GM21723 (cell line): ENCODE measurements around the gene COQ3.
"Not testable (repeated sequence)": the region's sequence is repeated elsewhere in the genome, so short reads cannot be mapped to it uniquely, and the experiment has no call there.

Experiments used
- ATAC-seq: cut with Tn5 transposase; IDR thresholded peaks from one replicate; pipeline ENCODE4 v1.9.1; 2021; ENCODE audit warnings: mild to moderate bottlenecking, moderate library complexity; ENCODE audit not compliant: unreplicated experiment

The COQ3 gene

DNA sequence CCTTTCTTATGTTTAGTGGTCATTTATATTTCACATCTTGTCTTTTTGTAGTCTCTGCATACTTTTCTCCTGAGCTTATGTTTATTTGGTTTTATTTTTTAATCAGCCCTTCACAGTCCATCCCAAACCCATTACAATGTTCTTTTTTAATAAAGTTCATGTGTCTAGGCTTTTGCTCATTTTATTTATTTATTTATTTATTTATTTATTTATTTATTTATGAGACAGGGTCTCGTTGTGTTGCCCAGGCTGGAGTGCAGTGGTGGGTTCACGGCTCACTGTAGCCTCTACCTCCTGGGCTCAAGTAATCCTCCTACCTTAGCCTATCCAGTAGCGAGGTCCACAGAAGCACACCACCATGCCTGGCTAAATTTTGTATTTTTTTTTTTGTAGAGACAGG, 3.1 kb downstream of the COQ3 start:
- no peak for ATAC-seq

DNA sequence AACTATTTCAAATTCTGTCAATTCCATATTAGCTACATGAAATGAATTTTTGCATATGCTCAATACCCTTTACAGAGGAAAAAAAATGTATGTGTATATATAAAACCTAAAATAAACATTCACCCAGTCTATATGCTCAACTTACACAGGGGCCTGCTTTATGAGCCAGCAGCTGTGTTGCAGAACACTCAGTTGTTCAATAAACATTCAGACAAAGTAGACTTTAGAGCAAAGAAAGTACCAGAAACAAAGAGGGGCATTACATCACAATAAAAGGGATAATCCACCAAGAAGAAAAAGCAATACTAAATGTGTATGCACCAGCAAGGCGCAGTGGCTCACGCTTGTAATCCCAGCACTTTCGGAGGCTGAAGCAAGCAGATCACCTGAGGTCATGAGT, 9.5 kb downstream of the COQ3 start:
- no peak for ATAC-seq

DNA sequence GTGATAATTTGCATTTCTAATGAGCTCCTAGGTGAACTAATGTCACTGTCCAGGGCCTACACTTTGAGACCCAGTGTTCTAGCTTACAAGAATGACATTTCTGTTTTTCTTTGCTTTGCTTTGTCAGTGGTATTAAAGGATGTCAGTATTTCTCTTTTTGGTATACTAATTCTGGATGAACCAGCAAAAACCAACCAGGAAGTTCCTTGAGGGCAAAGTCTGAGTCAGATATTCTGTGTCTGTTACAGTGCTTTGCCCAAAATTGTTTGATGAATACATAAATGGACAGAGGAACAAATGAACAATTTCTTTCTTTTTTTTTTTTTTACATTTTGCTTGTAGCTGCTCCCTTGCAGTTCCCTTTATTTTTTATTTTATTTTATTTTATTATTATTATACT, 15.4 kb downstream of the COQ3 start:
- ATAC-seq = no peak

DNA sequence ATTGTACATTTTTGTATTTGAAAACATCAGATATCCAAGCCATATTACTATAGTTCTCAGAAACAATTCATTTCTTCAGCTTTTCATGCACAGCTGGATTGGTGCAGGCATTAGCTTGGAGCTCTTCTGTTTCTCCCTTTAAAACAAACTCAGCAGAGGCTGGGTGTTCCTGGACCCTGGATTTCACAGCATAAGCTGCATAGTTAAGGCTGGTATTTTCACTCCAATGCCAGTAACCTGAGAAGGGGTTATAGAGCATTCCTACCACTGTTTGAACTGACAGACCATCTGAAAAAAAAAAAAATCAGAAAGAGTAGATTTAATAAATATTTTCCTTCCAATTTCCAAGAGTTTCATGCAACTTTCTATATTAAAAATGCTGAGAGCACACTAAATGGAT, 24.5 kb downstream of the COQ3 start:
- ATAC-seq = no peak

DNA sequence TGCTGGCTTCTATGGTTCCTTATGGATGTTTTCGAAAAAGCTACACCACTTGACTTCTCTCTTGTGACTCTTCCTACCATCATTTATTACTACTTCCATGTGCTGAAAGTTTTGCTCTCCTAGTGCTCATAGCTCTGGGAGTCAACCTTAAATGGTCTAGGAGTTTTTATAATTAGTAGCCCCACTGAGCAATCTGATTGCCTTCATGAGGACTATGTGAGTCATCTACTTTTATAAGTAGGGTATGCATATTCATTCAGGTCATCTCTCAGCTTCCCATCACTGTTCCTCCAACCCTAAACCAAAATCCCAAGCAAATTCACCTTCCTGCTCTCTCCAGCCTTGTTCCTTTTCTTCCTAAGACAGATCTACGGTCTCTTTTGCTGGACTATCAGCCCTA, 27.1 kb downstream of the COQ3 start:
- ATAC-seq = no peak

DNA sequence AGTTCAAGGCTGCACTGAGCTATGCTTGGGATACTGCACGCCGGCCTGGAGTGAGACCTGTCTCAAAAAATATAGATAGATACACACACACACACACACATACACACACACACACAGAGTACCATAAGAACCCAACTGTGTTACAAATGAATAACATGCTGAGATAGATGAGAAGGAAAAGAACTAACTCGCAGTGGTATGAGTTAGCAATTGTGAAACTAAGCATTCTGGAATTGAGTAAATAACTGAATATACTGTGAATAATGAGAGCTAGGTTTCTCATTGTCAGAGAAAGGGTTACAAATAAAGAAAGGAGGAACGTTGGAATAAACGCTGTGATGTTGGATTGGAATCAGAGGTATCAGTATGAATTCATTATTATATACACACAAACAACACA, 30.0 kb downstream of the COQ3 start:
- peak; percentile 92 for ATAC-seq

DNA sequence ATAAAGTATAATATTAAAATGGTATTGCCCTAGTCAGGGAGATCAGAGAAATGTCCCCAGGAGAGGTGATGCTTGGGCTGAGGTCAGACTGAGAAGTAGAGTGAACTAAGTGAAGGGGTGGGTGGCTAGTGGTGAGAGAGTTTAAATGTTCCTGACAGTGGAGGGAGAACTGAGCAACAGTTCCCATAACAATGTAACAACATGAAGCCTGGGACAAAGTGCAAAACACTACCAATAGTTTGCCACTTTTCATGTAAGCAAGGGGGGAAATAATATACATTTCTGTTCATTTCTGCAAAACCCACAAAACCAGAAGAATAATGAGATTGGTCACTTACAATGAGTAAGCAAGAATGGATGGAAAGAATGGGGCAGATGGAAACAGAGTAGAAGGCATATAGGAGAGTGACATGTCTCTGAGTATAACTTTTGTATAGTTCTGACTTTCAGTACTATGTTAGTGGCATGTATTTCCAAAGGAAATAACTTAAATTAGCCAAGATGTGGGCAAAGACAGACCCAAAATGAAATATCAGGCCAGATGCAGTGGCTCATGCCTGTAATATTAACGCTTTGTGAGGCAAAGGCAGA, 31.2 kb downstream of the COQ3 start:
- ATAC-seq = no peak

DNA sequence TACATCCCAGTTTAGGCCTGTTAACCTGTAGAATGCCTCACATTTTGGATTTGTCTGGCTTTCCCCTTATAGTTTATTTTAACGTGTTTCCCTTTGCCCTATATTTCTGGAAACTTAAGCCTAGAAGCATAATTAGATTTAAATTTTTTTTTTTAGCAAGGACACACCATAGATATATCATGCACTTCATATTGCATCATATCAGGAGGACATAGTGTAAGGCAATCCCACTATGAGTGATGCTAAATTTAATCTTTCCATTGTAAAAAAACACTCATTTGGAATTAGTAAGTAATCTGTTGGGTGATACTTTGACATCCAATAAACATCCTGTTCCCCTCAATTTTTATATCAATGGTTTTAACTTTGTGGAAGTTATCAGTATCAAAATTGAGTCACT, 34.2 kb downstream of the COQ3 start:
- no peak for ATAC-seq

DNA sequence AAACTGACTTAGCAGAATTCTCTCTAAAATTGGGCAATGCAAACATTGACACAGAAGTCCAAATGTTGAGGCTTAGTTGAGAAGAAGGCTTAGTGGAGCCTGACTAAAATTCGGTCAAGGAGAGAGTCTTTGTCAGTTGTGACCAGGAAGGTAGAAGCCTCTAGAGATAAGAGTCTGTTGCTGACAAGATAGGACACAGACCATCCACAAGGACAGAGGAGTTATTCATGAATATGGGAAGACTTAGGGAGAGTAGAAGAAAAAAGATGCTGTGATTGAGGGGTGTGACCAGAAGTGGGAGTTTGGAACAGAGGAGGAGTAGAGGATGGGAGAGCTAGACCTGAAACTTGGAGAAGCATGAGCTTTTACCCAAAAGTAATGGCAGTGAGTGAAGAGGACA, 37.4 kb downstream of the COQ3 start:
- ATAC-seq = no peak

DNA sequence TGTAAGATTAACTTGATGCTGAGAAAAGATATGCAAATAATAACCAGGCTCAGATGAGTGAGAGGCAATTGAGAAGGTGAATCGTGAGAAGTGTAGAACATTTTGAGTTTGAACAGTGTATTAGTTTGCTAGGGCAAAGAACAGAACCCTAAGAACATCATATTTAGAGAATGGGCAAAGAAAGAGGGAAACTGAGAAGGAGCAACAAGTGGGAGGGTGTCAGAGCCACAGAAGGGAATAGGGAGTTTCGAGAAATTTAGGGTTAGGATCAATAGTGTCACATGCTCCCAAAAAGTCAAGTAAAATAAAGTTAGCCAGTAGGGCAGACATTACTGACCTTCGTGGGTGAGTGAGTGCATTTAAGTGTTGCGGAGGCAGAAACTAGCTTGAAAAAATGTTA, 39.0 kb downstream of the COQ3 start:
- ATAC-seq = no peak

DNA sequence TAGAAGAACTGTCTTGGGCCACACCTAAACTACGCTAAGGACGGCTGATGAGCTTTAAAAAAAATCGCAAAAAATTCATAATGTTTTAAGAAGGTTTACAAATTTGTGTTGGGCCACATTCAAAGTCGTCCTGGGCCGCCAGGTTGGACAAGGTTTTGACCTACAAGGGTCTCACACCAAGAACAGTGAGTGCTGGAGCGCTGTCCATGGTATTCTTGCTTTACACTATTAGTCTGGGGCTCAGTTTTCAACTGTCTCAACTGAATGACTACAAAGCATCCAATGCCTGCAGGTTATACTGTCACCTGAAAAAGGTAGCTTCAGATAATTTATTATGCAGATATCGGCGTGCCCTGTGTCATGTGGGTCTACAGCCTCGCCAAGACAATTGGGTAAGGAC, 40.9 kb downstream of the COQ3 start:
- no peak for ATAC-seq

DNA sequence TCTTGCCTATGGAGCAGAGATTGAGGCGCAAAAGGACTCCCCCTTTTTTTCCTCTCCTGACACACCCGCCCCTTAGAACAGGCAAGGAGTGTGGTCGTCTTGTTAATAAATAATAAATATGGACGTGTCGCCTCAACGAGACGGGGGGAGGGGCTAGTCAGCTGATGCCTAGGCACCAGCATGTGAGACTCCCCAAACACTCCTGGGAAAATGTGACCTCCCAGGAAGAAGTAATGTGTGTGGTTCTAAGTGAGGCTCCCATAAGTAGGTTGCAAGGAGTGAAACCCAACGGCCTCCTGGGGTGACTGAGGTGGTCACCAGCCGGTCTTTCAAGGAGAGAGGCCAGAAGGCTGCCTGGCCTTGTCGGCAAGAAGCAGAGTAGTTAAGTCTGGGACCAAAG, 43.4 kb downstream of the COQ3 start:
- no peak for ATAC-seq

DNA sequence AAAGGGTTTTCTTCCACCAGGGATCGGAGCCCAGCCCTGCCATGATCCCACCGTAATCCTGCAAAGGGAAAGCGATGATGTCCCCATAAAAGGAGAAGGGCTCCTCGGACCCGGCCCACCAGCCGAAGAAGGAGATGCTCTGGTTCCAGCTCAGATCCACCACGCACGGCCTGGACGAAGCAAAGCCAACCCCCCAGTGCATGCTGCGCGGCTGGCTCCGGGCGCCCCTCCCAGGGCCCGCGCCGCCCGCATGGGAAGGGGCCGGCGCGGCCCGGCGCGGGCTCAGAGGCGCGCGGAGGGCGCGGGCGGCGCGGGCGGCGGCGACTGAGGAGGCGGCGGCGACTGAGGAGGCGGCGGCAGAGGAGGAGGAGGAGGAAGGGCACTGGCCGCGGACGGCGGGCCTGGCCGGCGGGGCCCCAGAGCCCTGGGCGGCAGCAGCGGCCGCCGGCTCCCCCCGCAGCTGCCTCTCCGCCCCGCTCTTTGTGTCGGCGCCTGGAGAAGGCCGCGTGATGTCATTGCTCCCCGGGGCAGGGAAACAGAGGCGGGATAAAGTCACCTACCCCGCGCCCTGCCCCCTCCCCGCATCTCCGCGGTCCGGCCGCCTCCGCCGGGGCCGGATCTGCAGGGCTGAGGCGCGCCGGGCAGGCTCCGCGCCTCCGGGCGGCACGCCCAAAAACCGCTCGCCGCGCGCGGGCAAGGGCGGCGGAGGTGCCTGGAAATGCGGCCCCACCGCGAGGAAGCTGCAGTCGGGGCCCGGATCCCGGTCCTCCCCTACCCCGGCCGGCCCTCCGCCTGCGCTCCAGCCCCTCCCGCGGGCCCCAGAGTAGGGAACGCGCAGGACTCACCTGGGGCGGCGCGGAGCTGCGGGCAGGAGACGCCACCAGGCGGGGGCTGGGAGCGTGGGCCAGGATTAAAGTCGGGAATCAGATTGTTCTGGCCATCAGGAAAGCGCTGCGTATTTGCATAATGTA, 44.5 kb downstream of the COQ3 start, which contains the start of gene FAXC:
Gene FAXC, minus strand, starts transcription at position 504 of the 971 bp plus-strand sequence. Its CDS starts 302 bp downstream, at position 202.
- ATAC-seq = peak; percentile 65

DNA sequence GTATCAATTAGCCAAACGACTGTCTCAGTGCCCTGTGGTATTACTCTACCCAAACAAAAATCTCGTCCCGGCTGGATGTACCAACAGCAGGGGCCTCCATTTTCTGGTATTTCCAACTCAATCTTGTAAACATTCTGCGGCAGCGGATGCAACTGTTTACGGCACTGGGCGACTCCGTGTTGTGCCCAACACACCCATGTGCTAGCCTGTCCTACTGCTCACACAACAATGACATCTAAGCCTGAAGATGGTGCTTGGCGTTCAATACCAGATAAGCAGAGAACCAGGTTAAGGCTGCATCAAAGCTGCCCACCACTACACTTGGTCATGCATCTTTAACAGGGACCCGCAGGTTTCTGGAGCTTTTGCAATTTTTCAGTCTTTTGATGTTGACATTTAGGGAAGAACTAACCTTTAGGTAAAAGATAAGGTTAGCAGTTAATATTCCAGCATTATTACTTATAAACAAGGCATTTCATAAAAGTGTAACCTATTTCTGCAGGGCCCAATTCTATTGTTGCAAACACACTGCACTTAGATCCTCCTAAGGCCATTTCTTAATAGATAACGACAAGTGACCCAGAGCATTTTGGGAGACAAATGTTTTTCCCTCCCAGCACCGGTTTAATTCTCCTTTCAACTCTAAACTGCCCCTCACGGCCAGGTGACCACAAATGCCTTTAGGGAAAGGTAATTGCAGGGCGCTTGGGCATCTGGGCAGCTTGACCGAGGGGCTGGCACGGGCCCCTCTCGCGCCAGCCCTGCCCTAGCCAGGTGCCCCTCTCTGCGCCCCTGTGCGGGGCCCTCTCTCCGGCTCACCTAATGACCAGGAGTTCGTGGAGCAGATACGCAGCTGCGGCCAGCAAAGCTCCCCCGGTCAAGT, 45.5 kb downstream of the COQ3 start:
- ATAC-seq = no peak

DNA sequence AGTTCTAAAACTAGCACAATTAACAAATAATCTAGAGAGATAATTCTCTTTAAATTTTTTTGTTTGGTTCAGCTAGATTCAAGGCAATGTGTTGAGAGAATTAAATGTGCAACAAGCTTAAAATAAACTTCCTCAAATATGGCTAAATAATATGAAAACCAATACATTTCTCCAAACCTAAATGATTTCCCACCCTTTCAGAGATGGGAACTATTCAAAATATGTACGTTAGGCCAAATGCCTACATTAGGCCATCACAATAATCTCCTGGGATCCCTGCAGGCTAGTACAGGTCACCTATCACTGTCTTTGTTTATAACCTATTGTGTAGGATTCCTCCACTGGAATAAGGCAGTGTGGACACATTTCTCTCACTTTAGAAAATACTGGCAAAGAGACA, 46.2 kb downstream of the COQ3 start:
- no peak for ATAC-seq

DNA sequence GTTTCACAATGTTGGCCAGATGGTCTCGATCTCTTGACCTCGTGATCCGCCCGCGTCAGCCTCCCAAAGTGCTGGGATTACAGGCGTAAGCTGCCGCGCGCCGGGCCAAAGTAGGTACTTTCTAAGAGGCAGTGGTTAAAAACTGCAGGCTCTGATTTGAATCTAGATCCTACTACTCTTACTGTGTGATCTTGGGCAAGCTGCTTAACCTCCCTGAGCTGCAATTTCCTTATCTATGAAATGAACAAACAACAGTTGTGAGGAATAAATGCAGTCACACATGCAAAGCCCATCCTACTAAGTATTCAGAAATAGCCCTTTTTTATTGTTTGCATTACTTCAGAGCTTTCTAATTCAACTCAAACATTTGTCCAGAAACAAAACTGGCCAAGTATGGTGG, 47.4 kb downstream of the COQ3 start:
- ATAC-seq = no peak

DNA sequence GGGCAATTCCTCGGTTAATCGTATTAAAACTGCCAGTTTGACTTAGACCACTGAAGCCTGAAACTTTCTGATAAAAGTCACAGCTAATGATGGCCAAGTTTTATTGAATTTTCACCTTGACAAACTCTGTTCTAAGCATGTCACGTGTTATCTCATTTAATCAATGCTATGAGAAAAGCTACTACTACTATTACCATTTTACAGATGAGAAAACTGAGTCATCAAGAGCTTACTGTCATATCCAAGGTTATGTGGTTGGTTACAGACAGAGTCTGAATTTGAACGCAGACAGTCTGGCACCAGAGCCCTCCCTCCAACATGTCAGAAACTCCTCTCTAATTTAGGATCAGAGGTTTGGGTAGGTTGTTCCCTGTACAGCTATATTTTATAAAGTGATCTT, 48.8 kb downstream of the COQ3 start:
- no peak for ATAC-seq

DNA sequence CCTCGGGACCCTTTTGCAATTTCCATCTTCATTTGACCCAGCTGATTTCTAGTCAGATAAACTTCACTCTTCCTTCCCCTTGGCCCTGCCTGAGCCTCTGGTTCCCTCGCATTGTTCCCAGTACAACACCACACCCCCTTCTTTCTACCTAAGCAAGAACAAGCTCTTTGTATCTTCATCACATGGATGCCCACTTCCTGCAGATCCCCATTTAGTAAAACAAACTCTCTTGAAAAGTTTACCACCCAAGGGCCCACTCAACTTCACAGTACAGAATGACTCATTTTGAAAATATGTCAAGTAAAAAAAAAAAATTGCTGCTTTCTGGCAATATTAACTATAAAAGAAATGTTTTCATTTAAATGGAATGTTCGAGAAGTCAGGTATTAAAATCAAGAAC, 49.7 kb downstream of the COQ3 start:
- ATAC-seq = no peak

DNA sequence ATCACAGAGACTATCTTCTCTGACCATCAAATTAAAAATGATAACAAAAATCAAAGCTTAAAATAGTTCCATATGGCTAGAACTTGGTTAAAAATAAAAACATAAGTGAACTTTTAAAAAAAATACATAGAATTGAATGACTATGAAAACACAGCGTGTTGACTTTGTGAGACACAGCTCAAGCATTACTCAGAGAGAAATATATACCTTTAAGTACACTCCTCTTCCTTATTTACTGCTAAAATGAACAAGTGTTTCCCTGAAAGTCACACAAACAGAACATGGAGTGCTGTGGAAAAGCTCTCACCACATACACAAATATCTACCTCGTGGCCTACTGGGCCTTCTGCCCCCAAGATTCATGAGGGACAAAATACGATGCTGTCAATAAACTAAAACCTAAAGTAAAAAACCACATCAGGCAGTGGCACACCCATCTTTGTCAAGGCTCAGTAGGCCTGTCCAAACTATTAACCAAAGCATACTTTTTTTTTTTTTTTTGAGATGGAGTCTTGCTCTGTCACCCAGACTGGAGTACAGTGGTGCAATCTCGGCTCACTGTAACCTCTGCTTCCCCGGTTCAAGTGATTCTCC, 52.0 kb downstream of the COQ3 start:
- peak; percentile 54 for ATAC-seq

DNA sequence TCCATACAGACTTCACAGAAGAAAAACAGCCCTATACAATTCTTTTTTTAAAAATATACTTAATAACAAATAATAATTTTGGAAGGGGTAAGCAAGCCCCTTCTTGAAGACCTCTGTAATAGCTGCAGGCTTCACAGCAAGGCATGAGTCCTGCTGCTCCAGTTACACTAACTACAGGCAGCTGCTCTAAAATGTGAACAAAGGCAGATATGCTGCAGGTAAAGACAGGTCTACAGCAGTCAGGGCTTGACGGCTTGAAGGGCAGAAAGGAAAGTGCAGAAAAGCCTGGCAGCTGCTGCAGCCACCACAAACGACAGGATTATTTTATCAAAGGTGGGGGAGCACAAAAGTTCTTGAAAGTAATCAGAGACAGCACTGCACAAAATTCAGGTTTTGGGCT, 55.8 kb downstream of the COQ3 start:
- ATAC-seq = no peak

DNA sequence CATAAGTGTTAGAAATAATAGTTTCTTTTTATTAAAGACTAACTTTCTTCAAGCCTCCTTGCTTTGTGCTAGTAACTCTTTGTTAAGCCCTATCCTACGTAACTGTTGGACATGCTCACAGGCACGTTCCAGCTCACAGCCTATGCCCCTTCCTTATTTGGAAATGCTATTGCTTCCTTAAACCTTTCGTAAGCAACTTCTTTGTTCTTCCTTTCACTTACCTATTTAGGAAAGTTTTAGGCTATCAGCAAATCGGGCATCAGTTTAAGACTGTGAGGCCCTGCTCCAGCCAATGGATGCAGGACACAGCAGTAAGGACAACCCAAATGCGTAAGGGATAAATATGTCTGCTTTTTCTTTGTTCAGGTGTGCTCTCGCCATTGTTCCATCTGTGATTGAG, 58.7 kb downstream of the COQ3 start:
- ATAC-seq = not testable (repeated sequence)
